ENCODE data around the gene RARG.
"Not testable (repeated sequence)": the region's sequence is repeated elsewhere in the genome, so short reads cannot be mapped to it uniquely, and the experiment has no call there.

The RARG gene

DNA sequence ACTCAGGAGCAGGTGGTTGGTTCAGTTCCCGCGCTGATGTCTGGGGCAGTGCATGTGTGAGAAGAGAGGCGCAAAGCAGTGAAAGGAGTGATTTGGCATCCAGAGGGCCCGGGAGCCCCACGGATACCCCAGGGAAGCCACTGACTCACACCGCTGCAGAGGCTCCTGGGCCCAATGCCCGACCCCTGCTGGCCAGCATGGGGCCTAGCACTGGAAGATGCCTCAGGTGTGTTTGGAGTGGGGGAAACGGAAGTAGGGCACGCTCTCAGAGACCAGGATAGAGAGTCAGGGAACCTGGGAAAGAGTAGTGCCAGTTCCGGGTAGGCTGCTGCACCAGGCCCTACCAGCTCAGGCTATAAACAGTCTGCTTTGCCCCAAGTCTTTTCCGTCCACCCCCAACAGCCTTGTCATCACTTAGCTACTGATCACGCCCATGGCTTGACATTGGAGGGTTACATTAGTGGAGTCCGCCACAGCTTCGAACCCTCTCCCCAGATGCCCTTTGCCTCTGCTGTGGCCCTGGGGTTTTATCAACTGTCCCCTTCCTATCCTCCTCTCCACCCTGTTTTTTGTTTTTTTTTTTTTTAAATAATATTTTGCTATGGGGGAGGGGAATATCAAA lies 41.8 kb downstream of the RARG start:
- DNase-seq = peak; percentile 36

DNA sequence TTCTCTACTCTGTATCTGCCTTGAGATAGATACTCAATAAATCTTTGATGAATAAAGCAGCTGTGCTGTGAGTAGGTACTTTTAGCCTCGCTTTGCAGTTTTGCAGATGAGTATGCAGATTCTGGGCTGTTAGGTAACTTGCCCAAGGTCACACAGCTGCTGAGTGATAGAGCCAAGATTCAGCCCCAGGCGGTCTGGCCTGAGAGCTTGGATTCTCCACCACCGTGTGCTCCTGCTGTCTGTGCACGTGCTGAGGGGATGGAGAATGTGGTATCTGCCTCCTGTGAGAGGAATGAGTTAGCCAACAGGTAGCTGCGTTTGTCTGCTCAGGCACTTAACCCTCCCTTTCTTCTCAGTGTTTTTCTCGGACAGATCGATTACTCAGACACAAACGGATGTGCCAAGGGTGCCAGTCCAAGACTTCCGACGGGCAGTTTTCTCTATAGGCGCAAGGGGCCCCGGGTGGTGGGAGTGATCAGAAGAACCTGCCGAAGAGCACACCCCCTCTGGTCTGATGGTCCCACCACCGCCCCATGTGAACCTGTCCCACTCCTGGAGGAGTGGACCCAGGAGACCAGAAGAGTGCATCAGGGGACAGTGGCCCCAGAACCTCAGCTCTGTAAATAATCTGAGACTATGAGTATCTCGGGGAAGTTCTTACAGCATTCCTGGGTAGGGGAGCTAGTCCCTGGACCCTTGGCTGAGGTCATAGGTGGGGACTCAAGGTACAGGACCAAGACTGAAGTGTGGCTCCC lies 44.7 kb downstream of the RARG start:
- no peak for DNase-seq

DNA sequence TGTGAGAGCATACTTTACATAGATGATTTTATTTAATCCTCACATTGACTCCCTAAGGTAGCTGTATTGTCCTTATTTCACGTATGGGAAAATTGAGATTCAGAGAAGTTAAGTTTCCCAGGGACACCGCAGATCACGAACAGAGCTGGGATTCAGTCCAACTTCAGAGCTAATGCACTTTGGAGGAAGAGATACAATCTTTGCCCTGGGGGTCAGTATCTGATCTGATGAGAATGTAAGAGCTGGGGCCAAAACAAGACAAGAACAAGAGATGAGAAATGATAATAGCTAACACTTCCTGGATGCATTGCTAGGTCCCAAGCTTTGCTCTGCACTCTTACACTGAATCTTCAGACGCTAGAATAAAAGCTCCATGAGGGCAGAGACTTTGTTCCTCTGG lies 45.3 kb downstream of the RARG start:
- no peak for DNase-seq

DNA sequence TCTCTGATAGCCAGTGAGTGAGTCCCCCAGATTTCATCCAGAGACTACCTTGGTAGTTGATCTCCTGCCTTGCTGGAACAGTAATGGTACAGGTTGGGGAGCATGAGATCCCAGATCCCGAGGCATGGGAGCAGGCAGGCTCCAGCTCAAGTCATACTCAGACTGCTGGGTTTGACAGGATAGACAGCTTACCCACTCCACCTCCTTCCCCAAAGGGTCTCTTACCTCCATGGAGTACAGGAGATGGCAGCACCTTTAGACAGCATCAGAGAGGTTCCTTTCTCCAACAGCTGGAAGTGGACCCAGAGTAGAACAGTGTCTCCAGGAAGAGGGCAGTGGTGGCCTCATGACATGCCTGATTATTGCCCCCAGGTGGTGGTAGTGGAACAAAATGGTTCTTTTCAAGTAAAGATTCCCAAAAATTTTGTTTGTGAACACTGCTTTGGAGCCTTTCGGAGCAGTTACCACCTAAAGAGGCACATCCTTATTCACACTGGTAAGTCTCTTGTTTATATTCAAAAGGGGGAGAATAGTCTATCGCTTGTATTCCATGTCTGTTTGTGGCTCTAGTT lies 46.3 kb downstream of the RARG start:
- DNase-seq = no peak

DNA sequence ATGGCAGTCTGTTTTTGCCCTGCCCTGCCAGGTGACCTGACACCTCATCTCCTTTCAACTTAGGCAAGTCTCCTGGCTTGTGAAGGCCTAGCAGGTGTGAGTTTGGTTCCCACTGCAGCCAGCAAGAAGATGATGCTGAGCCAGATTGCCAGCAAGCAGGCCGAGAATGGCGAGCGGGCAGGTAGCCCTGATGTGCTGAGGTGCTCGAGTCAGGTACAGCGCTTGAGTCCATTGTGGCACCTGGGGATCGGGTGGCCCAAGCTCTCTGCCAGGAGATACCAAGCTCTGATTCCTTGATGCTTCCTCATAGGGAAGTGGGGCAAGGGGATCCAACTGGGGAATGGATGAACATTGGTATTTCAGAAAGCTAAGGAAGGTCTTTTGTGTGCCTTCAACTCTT lies 47.2 kb downstream of the RARG start:
- DNase-seq = no peak

DNA sequence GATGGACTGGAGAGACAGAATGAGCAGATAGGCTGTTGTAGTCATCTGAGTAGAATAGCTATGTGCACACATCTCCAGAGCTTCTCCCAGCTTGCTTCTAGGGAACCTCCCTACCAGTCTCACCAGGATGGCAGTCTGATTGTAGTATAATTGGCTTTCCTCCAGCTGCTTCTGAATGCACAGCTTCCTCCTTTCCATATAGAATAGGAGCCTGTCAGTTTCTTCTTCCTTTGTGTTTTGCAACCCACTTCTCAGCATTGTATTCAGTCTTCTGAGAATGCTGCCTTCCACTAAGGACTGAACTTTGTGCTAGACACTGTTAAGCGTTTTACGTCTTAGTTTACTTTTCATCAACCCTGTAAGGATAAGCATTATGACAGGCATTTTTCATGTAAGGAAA lies 49.1 kb downstream of the RARG start:
- DNase-seq = peak; percentile 70

DNA sequence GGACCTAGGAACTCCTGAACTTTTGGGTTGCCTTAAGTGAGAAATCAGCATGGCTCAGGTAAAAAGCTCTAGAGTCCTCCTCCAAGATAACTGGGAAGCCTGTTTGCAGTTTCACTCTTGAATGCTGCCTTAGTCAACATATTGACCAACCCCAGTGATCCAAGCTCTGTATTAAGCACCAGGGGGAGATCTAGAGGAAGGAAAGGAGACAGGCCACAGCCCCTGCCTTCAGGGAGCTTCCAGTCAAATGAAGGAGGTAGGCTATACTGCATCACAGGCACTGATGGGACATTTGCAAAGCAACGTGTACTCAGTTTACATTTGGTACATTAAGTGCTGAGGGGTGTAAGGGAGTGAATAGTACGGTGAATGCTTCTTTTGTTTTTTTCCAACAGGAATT lies 50.1 kb downstream of the RARG start:
- DNase-seq = peak; percentile 37

DNA sequence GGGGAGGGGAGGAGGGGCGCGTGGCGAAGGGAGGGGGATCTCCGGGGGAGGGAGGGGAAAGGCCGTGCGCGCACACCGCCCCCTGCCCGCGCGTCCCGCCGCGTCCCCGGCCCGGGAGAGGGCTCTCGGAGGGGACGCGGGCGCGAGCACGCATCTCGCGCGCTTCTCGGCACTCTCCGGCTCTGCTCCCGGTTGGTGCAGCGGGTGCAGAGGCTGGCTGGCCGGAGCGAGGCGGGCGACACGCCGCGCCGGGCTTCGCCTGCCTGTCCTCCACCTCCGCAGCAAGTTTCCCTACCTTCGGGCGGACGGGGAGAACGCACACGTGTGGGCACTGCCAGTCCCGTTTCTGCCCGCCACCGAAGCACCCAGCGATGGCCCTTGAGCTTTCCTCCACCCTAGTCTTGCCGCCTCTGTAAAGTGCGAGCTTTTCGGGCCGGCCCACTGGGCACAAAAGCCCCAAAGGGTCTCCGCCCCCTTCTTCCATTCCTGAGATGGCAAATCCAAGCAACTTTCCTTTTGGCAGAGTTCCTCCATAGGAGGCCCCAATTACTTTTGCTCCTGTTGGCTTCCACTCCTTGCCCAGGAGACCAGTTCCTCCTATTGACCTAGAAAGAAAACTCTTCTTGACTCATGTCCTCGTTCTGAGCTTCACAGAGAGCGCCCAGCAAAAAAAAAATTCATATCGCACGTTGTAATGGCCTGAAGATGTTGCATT lies 50.9 kb downstream of the RARG start:
- DNase-seq = peak; percentile 71

DNA sequence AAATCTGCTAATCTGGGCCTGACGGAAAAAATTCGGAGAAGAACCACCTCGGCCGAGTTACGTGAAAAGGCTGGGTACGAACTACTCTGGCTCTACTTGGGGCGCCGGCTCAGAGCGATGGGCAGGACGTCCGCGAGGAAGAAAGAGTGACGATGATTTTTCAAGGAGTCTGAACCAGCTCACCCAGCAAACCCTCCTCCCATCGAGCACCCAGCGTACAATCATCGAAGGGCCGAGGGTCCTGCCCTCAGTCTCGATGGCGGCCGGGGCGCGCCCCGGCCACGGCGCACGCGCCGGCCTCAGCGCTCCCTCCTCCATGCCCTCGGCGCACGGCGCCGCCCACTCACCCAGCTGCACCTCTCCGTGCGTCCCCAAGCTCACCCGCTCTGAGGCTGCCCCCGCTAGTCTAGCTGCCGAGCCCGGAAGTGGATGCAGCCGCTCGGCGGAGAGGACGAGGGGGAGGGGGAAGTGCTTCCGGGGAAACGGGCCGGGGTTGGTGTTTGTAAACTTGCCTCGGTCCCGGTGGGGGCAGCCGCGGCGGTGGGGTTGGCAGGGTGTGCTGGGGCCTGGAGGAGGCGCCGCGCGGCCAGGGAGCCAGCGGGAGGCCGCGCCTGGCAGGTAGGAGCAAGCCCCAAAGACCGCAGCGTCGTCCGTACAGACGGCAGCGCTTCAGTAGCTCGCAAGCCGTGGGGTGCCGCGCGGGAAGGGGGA lies 51.6 kb downstream of the RARG start, which contains the start of the genes CSAD and ZNF740:
CSAD (minus strand) TSS at position 706 of the 711 bp plus-strand sequence. CDS start 7,455 bp downstream, outside the sequence.
ZNF740 (plus strand) TSS at position 503 of the 711 bp plus-strand sequence. CDS start 1,262 bp downstream, outside the sequence.
- DNase-seq = peak; percentile 97

DNA sequence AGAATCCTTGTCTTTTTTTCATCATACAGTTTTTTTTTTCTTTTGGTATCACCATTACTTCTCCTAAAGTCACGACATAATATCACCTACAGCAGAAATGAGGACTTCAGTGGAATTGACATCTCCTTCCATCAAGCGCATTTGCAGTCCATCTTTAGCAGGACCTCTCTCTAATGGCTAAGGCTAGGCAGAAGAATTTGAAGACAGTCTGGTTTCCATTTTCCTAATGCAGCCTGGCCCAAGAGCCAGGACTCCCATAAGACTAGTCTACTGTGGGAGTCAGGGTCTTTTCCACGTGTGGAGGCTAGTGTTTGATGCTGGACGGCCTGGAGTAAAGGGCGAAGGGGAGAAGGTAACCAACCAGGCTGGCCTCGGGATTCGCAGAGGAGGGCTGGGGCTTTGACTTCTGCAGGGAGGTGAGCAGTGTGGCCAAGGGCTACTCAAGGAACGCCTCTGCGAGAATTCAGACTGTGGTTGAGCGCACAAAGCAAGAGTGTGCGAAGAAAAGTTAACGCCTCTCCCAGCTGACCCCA lies 52.3 kb downstream of the RARG start:
- DNase-seq = no peak

DNA sequence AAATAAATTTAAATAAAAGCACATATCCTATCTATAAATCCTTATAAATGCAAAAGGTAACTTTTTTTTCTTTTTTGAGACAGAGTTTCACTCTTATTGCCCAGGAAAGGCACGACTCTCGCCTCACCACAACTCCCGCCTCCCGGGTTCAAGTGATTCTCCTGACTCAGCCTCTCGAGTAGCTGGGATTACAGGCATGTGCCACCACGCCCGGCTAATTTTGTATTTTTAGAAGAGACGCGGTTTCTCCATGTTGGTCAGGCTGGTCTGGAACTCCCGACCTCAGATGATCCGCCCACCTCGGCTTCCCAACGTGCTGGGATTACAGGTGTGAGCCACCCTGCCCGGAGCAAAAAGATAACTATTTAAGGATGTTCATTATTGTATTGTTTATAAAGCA lies 53.2 kb downstream of the RARG start:
- not testable (repeated sequence) for DNase-seq

DNA sequence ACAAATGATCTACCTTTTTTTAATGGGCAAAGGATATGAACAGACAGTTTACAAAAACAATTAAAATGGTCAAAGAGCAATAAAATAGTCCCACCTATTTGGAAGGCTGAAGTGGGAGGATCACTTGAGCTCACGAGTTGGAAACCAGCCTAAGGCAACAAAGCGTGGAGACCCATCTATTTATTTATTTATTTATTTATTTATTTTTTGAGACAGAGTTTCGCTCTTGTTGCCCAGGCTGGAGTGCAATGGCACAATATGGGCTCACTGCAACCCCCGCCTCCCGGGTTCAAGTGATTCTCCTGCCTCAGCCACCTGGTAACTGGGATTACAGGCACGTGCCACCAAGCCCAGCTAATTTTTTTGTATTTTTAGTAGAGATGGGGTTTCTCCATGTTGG lies 54.6 kb downstream of the RARG start:
- DNase-seq = not testable (repeated sequence)

DNA sequence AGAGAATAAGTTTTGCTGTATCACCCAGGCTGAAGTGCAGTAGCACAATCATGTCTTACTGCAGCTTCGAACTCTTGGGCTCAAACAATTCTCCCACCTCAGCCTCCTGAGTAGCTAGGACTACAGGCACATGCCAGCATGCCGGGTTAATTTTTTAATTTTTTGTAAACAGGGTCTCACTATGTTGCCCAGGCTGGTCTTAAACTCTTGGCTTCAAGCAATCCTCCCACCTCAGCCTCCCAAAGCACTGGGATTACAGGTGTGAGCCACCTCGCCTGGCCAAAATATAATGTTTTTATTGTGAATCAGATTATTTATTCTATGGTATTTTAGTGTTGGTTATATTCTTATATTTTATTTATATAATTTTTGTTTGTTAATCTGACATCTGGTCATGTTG lies 55.3 kb downstream of the RARG start:
- no peak for DNase-seq

DNA sequence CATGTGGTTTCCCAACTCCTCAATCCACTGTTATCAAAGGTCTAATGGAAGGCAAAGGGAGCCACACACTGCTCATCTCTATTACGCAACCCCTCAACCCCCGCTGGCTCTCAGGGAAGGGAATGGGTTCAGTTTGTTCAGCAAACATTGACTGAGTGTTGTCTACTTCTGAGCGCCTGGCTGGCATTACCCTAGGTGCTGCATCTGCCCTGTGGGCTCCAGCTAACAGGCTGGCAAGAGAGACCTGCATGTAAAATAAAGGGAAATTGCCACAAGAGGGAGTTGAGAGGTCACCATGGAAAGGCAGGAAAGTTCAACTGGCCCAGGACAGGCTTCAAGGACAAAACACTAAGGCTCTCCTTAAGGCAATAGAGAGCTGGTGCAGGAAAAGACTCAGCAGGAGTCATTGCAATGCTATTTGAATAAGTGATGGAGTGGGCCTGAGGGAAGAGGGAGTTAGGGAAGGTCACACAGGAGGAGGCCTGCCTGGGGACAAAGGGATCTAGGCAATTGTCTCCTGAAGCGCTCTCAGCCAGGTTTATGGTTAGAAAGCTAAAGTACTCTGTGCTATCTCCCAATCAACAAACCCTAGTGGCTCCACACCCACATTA lies 57.0 kb downstream of the RARG start:
- DNase-seq = peak; percentile 55

DNA sequence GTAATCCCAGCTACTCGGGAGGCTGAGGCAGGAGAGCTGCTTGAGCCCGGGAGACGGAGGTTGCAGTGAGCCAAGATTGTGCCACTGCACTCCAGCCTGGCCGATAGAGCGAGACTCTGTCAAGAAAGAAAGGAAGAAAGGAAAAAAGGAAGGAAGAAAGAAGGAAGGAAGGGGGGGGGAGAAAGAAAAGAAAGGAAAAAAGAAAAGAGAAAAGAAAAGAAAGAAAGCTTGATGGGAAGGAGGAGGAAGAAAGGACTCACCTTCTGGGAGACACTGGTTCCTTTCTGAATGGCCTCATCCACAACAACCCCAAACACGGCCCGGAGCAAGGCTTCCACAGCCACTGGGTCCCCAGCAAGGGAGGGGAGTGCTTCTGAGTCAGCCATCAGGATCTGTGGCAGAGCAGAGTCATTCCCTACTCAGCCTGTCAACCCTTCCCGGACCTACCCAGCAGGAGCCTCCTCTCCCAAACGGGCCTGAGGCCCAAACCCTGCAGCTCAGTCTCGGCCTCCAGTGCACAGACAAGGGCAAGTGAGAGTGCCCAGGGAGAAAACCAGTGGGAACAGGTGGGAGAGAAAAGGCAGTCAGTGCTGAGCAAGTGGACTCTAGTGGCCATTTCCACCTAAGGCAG lies 58.8 kb downstream of the RARG start:
- DNase-seq = no peak

DNA sequence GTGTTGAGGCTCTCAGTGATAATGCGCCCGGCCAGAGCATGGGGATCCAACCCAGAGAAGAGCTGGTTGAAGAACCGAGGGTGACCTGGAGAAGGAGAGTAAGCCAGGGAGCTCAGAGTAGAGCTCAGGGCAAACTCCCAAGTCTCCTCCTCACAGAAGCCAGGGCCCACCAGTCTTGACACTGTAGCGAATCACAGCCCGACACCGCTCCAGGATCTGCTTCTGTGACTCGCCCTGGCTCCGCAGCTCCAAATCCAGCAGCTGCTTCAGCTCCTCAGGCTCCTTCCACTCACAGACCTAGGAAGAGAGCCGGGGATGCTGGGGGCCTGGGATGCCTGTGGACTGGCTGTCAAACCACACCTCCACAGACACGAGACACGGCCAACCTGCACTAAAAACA lies 59.7 kb downstream of the RARG start:
- no peak for DNase-seq

DNA sequence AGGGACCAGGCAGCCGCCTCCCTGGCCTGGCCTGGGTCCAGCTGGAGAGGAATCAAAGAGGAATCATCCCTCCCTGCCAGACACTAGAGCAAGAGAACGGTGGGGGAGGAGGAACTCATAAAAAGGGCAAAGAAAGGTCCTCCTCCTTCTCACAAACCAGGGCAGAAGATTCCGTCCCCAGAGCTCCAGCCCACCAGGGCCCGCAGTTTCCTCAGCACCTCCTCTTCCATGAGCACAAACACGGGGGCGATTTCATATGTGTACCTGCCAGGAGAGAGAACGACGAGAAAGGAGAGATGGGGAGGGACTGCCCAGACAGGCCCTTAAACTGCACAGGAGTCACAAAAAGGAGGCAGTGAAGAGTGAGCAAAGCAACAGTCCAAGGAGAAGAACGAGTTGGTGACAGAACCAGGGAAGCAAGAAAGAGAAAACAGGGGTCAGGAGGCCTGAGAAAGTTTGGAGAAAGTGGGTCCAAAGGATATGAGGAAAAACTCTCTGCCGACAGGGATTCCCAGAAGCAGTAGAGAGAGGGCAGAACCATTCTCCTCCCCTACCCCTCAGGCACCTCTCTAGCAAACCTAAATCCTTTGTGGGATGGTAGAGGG lies 60.2 kb downstream of the RARG start:
- peak; percentile 35 for DNase-seq

DNA sequence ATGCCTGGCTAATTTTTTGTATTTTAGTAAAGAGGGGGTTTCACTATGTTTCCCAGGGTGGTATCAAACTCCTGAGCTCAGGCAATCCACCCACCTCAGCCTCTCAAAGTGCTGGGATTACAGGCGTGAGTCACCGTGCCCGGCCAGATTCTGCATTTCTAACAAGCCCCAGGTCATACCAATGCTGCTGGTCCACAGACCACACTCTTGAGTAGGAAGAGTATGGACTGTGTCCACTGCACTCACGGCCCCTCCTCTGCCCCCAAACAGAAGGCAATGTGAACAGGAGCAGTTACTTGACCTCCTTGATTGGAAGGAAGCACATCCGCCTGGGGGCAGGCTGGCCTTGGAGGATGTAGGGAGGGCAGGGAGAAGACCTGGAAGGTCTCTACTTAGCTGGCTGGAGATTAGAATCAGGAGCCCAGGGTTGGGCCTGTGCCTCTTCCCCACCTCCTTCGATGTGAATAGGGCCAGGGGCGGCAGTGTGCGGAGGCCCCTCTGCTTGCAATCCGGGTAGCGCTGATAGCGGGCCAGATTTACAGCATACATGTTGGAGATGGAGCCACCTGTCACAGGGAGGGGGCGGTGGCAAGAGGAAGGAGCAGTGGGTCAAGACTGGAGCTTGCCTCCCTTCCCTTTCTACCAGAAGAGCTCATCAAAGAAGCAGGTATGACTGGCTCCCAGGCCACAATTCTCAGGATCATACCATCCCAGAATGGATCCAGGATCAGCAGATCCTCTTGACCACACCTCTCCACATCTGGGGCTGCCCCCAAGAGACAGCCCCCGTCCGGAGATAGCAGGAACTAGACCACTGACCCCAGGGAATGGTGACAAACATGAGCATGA lies 60.9 kb downstream of the RARG start:
- no peak for DNase-seq

DNA sequence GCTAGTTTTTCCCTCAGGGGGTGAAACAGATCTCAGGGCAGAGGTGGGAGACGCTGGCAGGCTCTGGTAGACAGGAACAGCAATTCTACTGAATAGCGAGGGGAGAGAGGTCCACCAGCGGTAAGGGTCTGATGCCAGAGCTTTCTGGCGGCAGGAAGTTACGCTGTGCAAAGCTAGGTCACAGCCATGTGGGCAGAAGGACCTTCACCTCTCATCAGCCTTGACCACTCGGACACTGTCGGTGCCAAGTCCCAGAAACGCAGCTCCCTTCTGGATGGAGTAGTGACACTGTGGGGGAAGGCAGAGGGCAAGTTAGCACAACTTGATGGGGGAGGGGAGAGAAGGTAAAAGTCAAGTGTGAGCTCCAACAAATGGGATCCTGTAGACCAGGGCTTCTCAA lies 61.8 kb downstream of the RARG start:
- DNase-seq = no peak

DNA sequence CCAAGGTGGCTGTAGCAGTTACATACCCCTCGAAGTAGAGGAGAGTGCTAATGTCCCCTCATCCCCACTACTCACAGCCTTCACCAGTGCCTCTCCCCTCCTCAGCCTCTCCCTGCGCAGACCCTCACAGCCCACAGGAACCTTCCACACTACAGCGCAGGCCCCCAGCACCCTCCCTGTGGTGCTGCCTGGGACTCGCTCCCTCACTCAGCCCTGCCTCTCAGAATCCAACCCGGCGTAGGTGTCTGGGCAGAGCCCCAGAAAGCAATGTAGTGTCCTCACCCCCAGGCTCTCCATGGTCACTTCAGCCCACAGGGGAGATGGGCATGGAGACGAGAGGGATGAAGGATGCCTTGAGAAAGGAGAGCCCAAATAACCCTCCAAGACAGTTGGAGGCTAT lies 62.4 kb downstream of the RARG start:
- no peak for DNase-seq
